GM23338 (cell line): Measurements from ENCODE around the gene HSD17B11. TPM values are rescaled to one million over a fixed set of nuclear protein-coding genes. Genes with fewer than 3 reads are reported as not detected.
"Not testable (repeated sequence)": the region's sequence is repeated elsewhere in the genome, so short reads cannot be mapped to it uniquely, and the experiment has no call there.

Experiments
- ATAC-seq: fragments of 200-7000 bp; cut with Tn5 transposase; 3 replicates; pipeline ENCODE4 v1.9.1; 2020
- DNase-seq: peaks from one replicate; pipeline ENCODE4 v3.0.0-alpha.2; 2015; ENCODE audit warnings: low spot score
- H2AFZ ChIP-seq: fragments of 200-600 bp; sonication (generic); 2 replicates; pipeline ENCODE4 v1.8.0; 2016; ENCODE audit warnings: antibody characterized with exemption, mild to moderate bottlenecking, moderate library complexity
- H3F3A ChIP-seq: fragments of 200-600 bp; sonication (generic); replicated peaks from 2 replicates; pipeline ENCODE4 v1.8.0; 2017; ENCODE audit warnings: antibody characterized with exemption, mixed run types, low read depth
- H3K27ac ChIP-seq: fragments of 200-600 bp; sonication (generic); 2 replicates; pipeline ENCODE4 v1.6.1; 2016; ENCODE audit warnings: low read depth
- H3K27me3 ChIP-seq: fragments of 200-600 bp; sonication (generic); 2 replicates; pipeline ENCODE4 v1.8.0; 2016; ENCODE audit warnings: mild to moderate bottlenecking, mixed run types, moderate library complexity; ENCODE audit not compliant: insufficient read depth
- H3K36me3 ChIP-seq: fragments of 200-600 bp; sonication (generic); 2 replicates; pipeline ENCODE4 v1.8.0; 2016; ENCODE audit warnings: mild to moderate bottlenecking; ENCODE audit not compliant: insufficient read depth
- H3K4me1 ChIP-seq: fragments of 200-600 bp; sonication (generic); 2 replicates; pipeline ENCODE4 v1.8.0; 2016; ENCODE audit warnings: mild to moderate bottlenecking, moderate library complexity; ENCODE audit not compliant: insufficient read depth
- H3K4me2 ChIP-seq: fragments of 200-600 bp; sonication (generic); 2 replicates; pipeline ENCODE4 v1.7.1; 2017; ENCODE audit warnings: mixed run types
- H3K4me3 ChIP-seq: fragments of 200-600 bp; sonication (generic); 2 replicates; pipeline ENCODE4 v1.6.1; 2016; ENCODE audit warnings: mixed run types
- H3K79me2 ChIP-seq: fragments of 200-600 bp; sonication (generic); replicated peaks from 2 replicates; pipeline ENCODE4 v1.8.0; 2017; ENCODE audit warnings: mild to moderate bottlenecking; ENCODE audit not compliant: insufficient read depth
- H3K9me2 ChIP-seq: fragments of 200-600 bp; sonication (generic); 2 replicates; pipeline ENCODE4 v1.8.0; 2017; ENCODE audit not compliant: insufficient read depth
- H4K20me1 ChIP-seq: fragments of 200-600 bp; sonication (generic); replicated peaks from 2 replicates; pipeline ENCODE4 v1.8.0; 2017; ENCODE audit warnings: mild to moderate bottlenecking; ENCODE audit not compliant: insufficient read depth
- H3K27ac Mint-ChIP-seq: 2 replicates; pipeline ENCODE4 v1.8.0; 2020; ENCODE audit warnings: inconsistent platforms, mild to moderate bottlenecking, moderate library complexity, mixed read lengths
- H3K27me3 Mint-ChIP-seq: 3 replicates; pipeline ENCODE4 v1.8.0; 2022; ENCODE audit warnings: low read depth, mild to moderate bottlenecking, moderate library complexity, mixed read lengths, inconsistent platforms; ENCODE audit not compliant: insufficient read depth, poor library complexity
- H3K36me3 Mint-ChIP-seq: 3 replicates; pipeline ENCODE4 v1.8.0; 2021; ENCODE audit warnings: low read depth, mild to moderate bottlenecking, inconsistent platforms, moderate library complexity, mixed read lengths
- H3K4me1 Mint-ChIP-seq: 3 replicates; pipeline ENCODE4 v1.8.0; 2020; ENCODE audit warnings: mild to moderate bottlenecking, inconsistent platforms, mixed read lengths
- H3K4me3 Mint-ChIP-seq: 3 replicates; pipeline ENCODE4 v1.8.0; 2021; ENCODE audit warnings: moderate library complexity, mild to moderate bottlenecking, inconsistent platforms, mixed read lengths
- H3K9me3 Mint-ChIP-seq: 3 replicates; pipeline ENCODE4 v1.8.0; 2020; ENCODE audit warnings: moderate library complexity, mild to moderate bottlenecking, inconsistent platforms, mixed read lengths
- CREB1 ChIP-seq: fragments of 250-450 bp; sonication (Bioruptor Pico); IDR thresholded peaks from 2 replicates; pipeline ENCODE4 v1.5.0; 2020; ENCODE audit warnings: low read depth, mild to moderate bottlenecking, moderate library complexity
- CTCF ChIP-seq, 2 experiments: fragments of 200-600 bp in 1 of 2; sonication (generic) in 1 of 2; conservative IDR thresholded peaks; 2 replicates each; pipeline versions ENCODE4 v1.5.1 to v1.6.1; 2016 to 2017; ENCODE audit warnings: antibody characterized with exemption in 2 of 2, low read depth in 2 of 2, mild to moderate bottlenecking in 2 of 2, moderate library complexity in 1 of 2
- ETS1 ChIP-seq: IDR thresholded peaks from 2 replicates; pipeline ENCODE4 v1.6.1; 2016; ENCODE audit warnings: antibody characterized with exemption
- EZH2 ChIP-seq: fragments of 200-600 bp; sonication (generic); IDR thresholded peaks from one replicate; pipeline ENCODE4 v1.8.0; 2017; ENCODE audit warnings: antibody characterized with exemption, mild to moderate bottlenecking, low read depth; ENCODE audit not compliant: unreplicated experiment
- EZH2phosphoT487 ChIP-seq: fragments of 200-600 bp; sonication (generic); IDR thresholded peaks from one replicate; pipeline ENCODE4 v1.8.1; 2018; ENCODE audit warnings: antibody characterized with exemption; ENCODE audit not compliant: unreplicated experiment
- JUNB ChIP-seq: IDR thresholded peaks from one replicate; pipeline ENCODE4 v1.6.1; 2016; ENCODE audit warnings: antibody characterized with exemption; ENCODE audit not compliant: unreplicated experiment
- NANOG ChIP-seq: IDR thresholded peaks from 2 replicates; pipeline ENCODE4 v1.6.1; 2016; ENCODE audit warnings: antibody characterized with exemption, borderline replicate concordance
- POLR2AphosphoS5 ChIP-seq: IDR thresholded peaks from 2 replicates; pipeline ENCODE4 v1.6.1; 2016; ENCODE audit warnings: antibody characterized with exemption, low read depth
- REST ChIP-seq: IDR thresholded peaks from one replicate; pipeline ENCODE4 v1.6.1; 2018; ENCODE audit warnings: antibody characterized with exemption; ENCODE audit not compliant: unreplicated experiment
- STAT1 ChIP-seq: IDR thresholded peaks from one replicate; pipeline ENCODE4 v1.6.1; 2016; ENCODE audit warnings: antibody characterized with exemption; ENCODE audit not compliant: unreplicated experiment
- ZNF114 ChIP-seq: fragments of 250-450 bp; sonication (Bioruptor Pico); IDR thresholded peaks from 2 replicates; pipeline ENCODE4 v1.5.0; 2020; ENCODE audit warnings: mild to moderate bottlenecking, moderate library complexity
- ZNF331 ChIP-seq: fragments of 250-450 bp; sonication (Bioruptor Pico); IDR thresholded peaks from 2 replicates; pipeline ENCODE4 v1.5.0; 2020; ENCODE audit warnings: low read depth, mild to moderate bottlenecking, moderate library complexity
- polyA plus RNA-seq: library from polyadenylated mRNA; unstranded; fragments of >200 nt; fragmentation: Nextera tagmentation; extraction: Ambion mirVana; gene quantifications from 2 replicates; pipeline ENCODE4 v1.2.1, GENCODE V29; 2016
- total RNA-seq: library from RNA; depleted of rRNA; stranded (reverse); fragments of >200 nt; shearing (Covaris generic); gene quantifications from 2 replicates; pipeline ENCODE4 v1.2.3, GENCODE V29; 2014

HSD17B11 gene
- total and polyA plus RNA-seq, 2 experiments from 2014 or later = 9.7 to 14.8 TPM

GRCh38 chr4:87391576-87392054 is 627 bp upstream of the HSD17B11 start (continued):
- TF ChIP-seq CTCF (conservative IDR thresholded peaks at IDR 0.05; ENCODE audit: low read depth in 2 of 2) = no peak
- no peak for TF ChIP-seq ETS1
- no peak for TF ChIP-seq CREB1
- TF ChIP-seq EZH2 = no peak

GRCh38 chr4:87390551-87390890 is 467 bp downstream of the HSD17B11 start:
- Histone ChIP-seq H3K4me1 (no peaks in the 10 kb centered on the region), H4K20me1 (no peaks in the 10 kb centered on the region), H3K4me2 (peak overlapping the region; percentile 84), H3K9me2 (peaks cover 4% of the 10 kb centered on the region; the same call in 1 of the 2 replicates), H2AFZ (peak overlapping the region; percentile 95), H3K27ac (peak overlapping the region; percentile 56), H3F3A (no peaks in the 10 kb centered on the region), H3K27me3 (no peaks in the 10 kb centered on the region), H3K4me3 (peak overlapping the region; percentile 63), H3K79me2 (peaks cover 20% of the 10 kb centered on the region; the same call in 1 of the 2 replicates), H3K36me3 (no peaks in the 10 kb centered on the region)
- H3K4me3 Mint-ChIP-seq = peak overlapping the region; percentile 84
- H3K27me3 Mint-ChIP-seq = peaks cover 2% of the 10 kb centered on the region
- peaks cover 13% of the 10 kb centered on the region for H3K36me3 Mint-ChIP-seq
- peaks cover 6% of the 10 kb centered on the region; the same call in 2 of the 3 replicates for H3K9me3 Mint-ChIP-seq
- no peak for TF ChIP-seq REST
- no peak for TF ChIP-seq JUNB
- no peak for TF ChIP-seq ZNF331 (CRISPR knock-in tag)
- TF ChIP-seq NANOG = no peak
- TF ChIP-seq EZH2phosphoT487 = no peak
- TF ChIP-seq STAT1 = no peak
- TF ChIP-seq POLR2AphosphoS5 = no peak
- TF ChIP-seq ETS1 = no peak
- no peak for TF ChIP-seq EZH2
- TF ChIP-seq CREB1 = no peak
- no peak for TF ChIP-seq ZNF114 (CRISPR knock-in tag)
- peaks cover 3% of the 10 kb centered on the region; the same call in 1 of the 3 replicates for H3K4me1 Mint-ChIP-seq
- peak overlapping the region; percentile 83; the same call in 1 of the 2 replicates for H3K27ac Mint-ChIP-seq
- DNase-seq (no peak), ATAC-seq (no peak)

GRCh38 chr4:87390055-87390454 is 933 bp downstream of the HSD17B11 start:
- not testable (repeated sequence) for H2AFZ ChIP-seq, ATAC-seq

More at GRCh38 chr4:87390055-87390454, 933 bp downstream of the HSD17B11 start:
- not testable (repeated sequence) for H3K36me3 ChIP-seq, H3F3A ChIP-seq, H3K4me1 Mint-ChIP-seq, H3K27me3 Mint-ChIP-seq, H3K27ac Mint-ChIP-seq, H3K9me3 Mint-ChIP-seq, H3K9me2 ChIP-seq, H3K4me1 ChIP-seq, H4K20me1 ChIP-seq, DNase-seq, H3K27ac ChIP-seq, H3K27me3 ChIP-seq
- Histone ChIP-seq H3K4me2 (peak overlapping the region; percentile 84), H3K4me3 (peak overlapping the region; percentile 63), H3K79me2 (peaks cover 20% of the 10 kb centered on the region; the same call in 1 of the 2 replicates)
- Mint-ChIP-seq H3K36me3 (peaks cover 15% of the 10 kb centered on the region), H3K4me3 (peak overlapping the region; percentile 84)
